ENCODE measurements around the gene STAT3. TPM values are rescaled to one million over a fixed set of nuclear protein-coding genes. Genes with fewer than 3 reads are reported as not detected.

Gene STAT3
- total RNA-seq, 1 experiment from 2014 or later, result 61.0 TPM

DNA sequence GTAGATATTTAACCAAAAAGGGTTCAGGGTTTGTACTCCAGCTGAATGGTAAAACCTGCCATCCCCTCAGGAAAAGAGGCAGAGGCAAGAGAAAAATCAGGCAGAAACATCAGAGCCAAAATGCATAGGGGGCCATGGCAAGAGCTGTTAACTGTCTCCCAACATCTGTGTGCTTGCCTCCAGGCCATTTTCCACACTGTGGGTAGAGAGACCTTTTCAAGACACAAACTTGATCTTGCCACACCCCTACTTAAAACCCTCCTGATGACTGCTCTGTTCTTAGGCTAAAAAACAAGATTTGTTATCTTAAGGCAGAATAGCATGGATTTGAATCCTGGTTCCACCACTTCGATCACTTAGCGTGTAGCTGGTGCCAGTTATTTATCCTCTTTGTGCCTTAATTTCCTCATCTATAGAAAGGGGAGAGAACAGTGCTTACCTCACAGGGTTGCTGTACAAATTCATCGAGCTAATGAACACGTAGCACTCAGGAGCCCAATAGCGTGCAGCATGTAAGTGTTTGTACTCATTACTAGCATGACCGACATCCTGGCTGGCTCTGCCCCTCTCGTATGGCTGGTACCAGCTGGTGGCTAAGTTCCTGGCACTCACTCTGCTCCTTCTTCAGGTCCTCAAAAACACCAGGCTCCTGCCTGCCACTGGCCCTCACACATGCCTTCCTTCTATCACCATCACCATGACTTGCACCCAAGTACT lies 25.8 kb downstream of the STAT3 start:
- H3K4me1 ChIP-seq (ENCODE audit: control insufficient read depth in 1 of 2, insufficient read depth in 2 of 2, low read length in 2 of 2), result peaks cover 8 to 20% of the 10 kb centered on the region in 2 experiments; a peak in 3 of 4 replicates
- H3K9ac ChIP-seq (ENCODE audit: low read length), result no peak overlapping the region
- peaks cover 27% of the 10 kb centered on the region; the same call in 1 of the 2 replicates for H3K79me2 ChIP-seq (ENCODE audit: insufficient read depth, low read length)
- no peaks in the 10 kb centered on the region for H3K27me3 ChIP-seq (ENCODE audit: insufficient read depth, low read length)
- H3K27ac ChIP-seq (ENCODE audit: low read depth, low read length), result no peak overlapping the region
- ChIA-PET RAD21 (ENCODE audit: low non-redundant PET in 1 of 2, low total read pairs in 2 of 2, uncharacterized antibody in 2 of 2, unreplicated experiment in 2 of 2) (no interaction called here), CTCF (no interaction called here), POLR2A (interaction anchor here (1.0 kb wide), 1 partner anchor 26 kb away, joined by 3 read pairs; the partner anchor contains the start of gene STAT3)
- H4K20me1 ChIP-seq (ENCODE audit: insufficient read depth), result no peaks in the 10 kb centered on the region
- no peak overlapping the region for H2AFZ ChIP-seq (ENCODE audit: low read depth, low read length, poor library complexity, severe bottlenecking)
- H3K4me3 ChIP-seq (replicated peaks in 1 of 2; ENCODE audit: low read depth in 1 of 2, low read length in 2 of 2), result no peak overlapping the region
- no peaks in the 10 kb centered on the region for H3K36me3 ChIP-seq (ENCODE audit: control insufficient read depth in 1 of 2, insufficient read depth in 2 of 2, low read length in 2 of 2)
- H3K9me3 ChIP-seq (ENCODE audit: control insufficient read depth in 1 of 2, insufficient read depth in 1 of 2, low read depth in 1 of 2, low read length in 2 of 2), result no peaks in the 10 kb centered on the region
- no peak for TF ChIP-seq SRF (IDR thresholded peaks at IDR 0.05; ENCODE audit: low read depth)
- TF ChIP-seq ZFX (IDR thresholded peaks at IDR 0.05), result no peak
- no peak for TF ChIP-seq CBX3 (IDR thresholded peaks at IDR 0.05; ENCODE audit: low read depth)
- no peak for TF ChIP-seq FOSL1 (IDR thresholded peaks at IDR 0.05; ENCODE audit: low read depth)
- TF ChIP-seq SIN3A (IDR thresholded peaks at IDR 0.05; ENCODE audit: low read depth), result no peak
- no peaks in the 10 kb centered on the region for H3K9me2 ChIP-seq (ENCODE audit: insufficient read depth)
- no peak for DNase-seq (ENCODE audit: low read depth, low spot score)
- peak overlapping the region; percentile 14; the same call in 1 of the 2 replicates for H3K4me2 ChIP-seq (ENCODE audit: low read length)
- BruUV-seq (replicated peaks), result no TSS peak
- intact Hi-C loops (cut with micrococcal nuclease), result no loop called here
- no peak for ATAC-seq

DNA sequence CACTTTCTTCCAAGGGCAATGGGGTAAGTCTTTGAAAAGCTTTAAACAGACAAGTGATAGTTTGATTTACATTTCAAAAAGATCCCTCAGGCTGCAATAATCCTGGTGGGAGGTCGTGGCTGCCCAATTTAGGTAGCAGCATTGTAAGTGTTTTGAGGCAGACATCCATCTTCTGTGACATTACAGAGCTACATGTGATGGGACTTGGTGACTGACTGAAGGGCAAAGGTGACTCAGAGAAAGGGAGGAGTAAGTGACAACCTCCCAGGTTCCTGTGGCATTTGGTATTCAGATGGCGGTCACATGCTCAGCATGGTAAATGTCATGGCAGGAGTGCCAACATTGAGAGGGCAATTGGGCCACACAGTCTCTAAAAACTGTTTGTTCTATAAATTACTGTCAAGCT lies 26.5 kb downstream of the STAT3 start:
- Histone ChIP-seq H4K20me1 (ENCODE audit: insufficient read depth) (no peaks in the 10 kb centered on the region), H3K27me3 (ENCODE audit: insufficient read depth, low read length) (no peaks in the 10 kb centered on the region), H3K79me2 (ENCODE audit: insufficient read depth, low read length) (peaks cover 23% of the 10 kb centered on the region; the same call in 1 of the 2 replicates), H3K9me3 (ENCODE audit: control insufficient read depth in 1 of 2, insufficient read depth in 1 of 2, low read depth in 1 of 2, low read length in 2 of 2) (no peaks in the 10 kb centered on the region), H3K4me2 (ENCODE audit: low read length) (peak overlapping the region; percentile 14; the same call in 1 of the 2 replicates), H3K9me2 (ENCODE audit: insufficient read depth) (no peaks in the 10 kb centered on the region), H3K4me1 (ENCODE audit: control insufficient read depth in 1 of 2, insufficient read depth in 2 of 2, low read length in 2 of 2) (peaks cover 7 to 20% of the 10 kb centered on the region in 2 experiments; a peak in 3 of 4 replicates), H3K9ac (ENCODE audit: low read length) (no peak overlapping the region), H3K27ac (ENCODE audit: low read depth, low read length) (no peak overlapping the region), H3K4me3 (replicated peaks in 1 of 2; ENCODE audit: low read depth in 1 of 2, low read length in 2 of 2) (no peak overlapping the region), H3K36me3 (ENCODE audit: control insufficient read depth in 1 of 2, insufficient read depth in 2 of 2, low read length in 2 of 2) (no peaks in the 10 kb centered on the region), H2AFZ (ENCODE audit: low read depth, low read length, poor library complexity, severe bottlenecking) (no peak overlapping the region)
- intact Hi-C loops (cut with micrococcal nuclease), result no loop called here
- ChIA-PET RAD21 (ENCODE audit: low non-redundant PET in 1 of 2, low total read pairs in 2 of 2, uncharacterized antibody in 2 of 2, unreplicated experiment in 2 of 2) (no interaction called here), POLR2A (interaction anchor here (1.0 kb wide), 1 partner anchor 27 kb away, joined by 3 read pairs; the partner anchor contains the start of gene STAT3), CTCF (no interaction called here)
- DNase-seq (ENCODE audit: low read depth, low spot score), result no peak
- no TSS peak for BruUV-seq (replicated peaks)
- TF ChIP-seq CEBPB (IDR thresholded peaks at IDR 0.05; ENCODE audit: low read depth) (no peak), JUND (IDR thresholded peaks at IDR 0.05) (no peak), SIN3A (IDR thresholded peaks at IDR 0.05; ENCODE audit: low read depth) (no peak), ZNF274 (IDR thresholded peaks at IDR 0.05; ENCODE audit: low read depth, low read length) (no peak), SP1 (IDR thresholded peaks at IDR 0.05; ENCODE audit: low read depth) (no peak), EZH2phosphoT487 (IDR thresholded peaks at IDR 0.05; ENCODE audit: borderline replicate concordance) (no peak), EZH2 (IDR thresholded peaks at IDR 0.05) (no peak), TCF7L2 (IDR thresholded peaks at IDR 0.05; ENCODE audit: borderline replicate concordance, extremely low read depth, insufficient read depth, insufficient read length) (no peak), POLR2A (IDR thresholded peaks at IDR 0.05; ENCODE audit: borderline replicate concordance, extremely low read depth, insufficient read depth, insufficient read length) (no peak), POLR2AphosphoS5 (IDR thresholded peaks at IDR 0.05; ENCODE audit: low read depth, low read length) (no peak), RAD21 (IDR thresholded peaks at IDR 0.05; ENCODE audit: low read depth) (no peak), ZFX (IDR thresholded peaks at IDR 0.05) (no peak), EGR1 (IDR thresholded peaks at IDR 0.05; ENCODE audit: low read depth) (no peak), SRF (IDR thresholded peaks at IDR 0.05; ENCODE audit: low read depth) (no peak)
- TF ChIP-seq, protein P1, sequence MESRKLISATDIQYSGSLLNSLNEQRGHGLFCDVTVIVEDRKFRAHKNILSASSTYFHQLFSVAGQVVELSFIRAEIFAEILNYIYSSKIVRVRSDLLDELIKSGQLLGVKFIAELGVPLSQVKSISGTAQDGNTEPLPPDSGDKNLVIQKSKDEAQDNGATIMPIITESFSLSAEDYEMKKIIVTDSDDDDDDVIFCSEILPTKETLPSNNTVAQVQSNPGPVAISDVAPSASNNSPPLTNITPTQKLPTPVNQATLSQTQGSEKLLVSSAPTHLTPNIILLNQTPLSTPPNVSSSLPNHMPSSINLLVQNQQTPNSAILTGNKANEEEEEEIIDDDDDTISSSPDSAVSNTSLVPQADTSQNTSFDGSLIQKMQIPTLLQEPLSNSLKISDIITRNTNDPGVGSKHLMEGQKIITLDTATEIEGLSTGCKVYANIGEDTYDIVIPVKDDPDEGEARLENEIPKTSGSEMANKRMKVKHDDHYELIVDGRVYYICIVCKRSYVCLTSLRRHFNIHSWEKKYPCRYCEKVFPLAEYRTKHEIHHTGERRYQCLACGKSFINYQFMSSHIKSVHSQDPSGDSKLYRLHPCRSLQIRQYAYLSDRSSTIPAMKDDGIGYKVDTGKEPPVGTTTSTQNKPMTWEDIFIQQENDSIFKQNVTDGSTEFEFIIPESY (IDR thresholded peaks at IDR 0.05; ENCODE audit: extremely low read depth, insufficient replicate concordance, low read length), result no peak
- TF ChIP-seq, protein P2, sequence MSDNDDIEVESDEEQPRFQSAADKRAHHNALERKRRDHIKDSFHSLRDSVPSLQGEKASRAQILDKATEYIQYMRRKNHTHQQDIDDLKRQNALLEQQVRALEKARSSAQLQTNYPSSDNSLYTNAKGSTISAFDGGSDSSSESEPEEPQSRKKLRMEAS (IDR thresholded peaks at IDR 0.05), result no peak
- ATAC-seq, result no peak
